GM12864 (cell line): ENCODE measurements around the gene GMDS.

ENCODE experiments used
- DNase-seq: peaks from one replicate; pipeline ENCODE4 v3.0.0-alpha.2; 2011; ENCODE audit warnings: low read depth
- H3K4me3 ChIP-seq: 2 replicates; pipeline ENCODE4 v1.5.1; 2011; ENCODE audit warnings: mild to moderate bottlenecking, low read depth, low read length, control low read depth
- CTCF ChIP-seq: IDR thresholded peaks from 2 replicates; pipeline ENCODE4 v1.5.1; 2011; ENCODE audit warnings: low read depth, mild to moderate bottlenecking, moderate library complexity, low read length, control low read depth, inconsistent platforms; ENCODE audit errors: missing control alignments

Gene GMDS

GRCh38 chr6:2038092-2038491 is 207.3 kb downstream of the GMDS start:
- DNase-seq, result no peak
- H3K4me3 ChIP-seq, result no peak overlapping the region
- TF ChIP-seq CTCF, result no peak

GRCh38 chr6:2037237-2037926 is 208.0 kb downstream of the GMDS start:
- DNase-seq, result no peak
- no peak overlapping the region for H3K4me3 ChIP-seq
- TF ChIP-seq CTCF, result no peak

GRCh38 chr6:2036710-2037023 is 208.7 kb downstream of the GMDS start:
- no peak overlapping the region for H3K4me3 ChIP-seq
- no peak for TF ChIP-seq CTCF
- no peak for DNase-seq

- H3K4me3 ChIP-seq, result no peak overlapping the region
- TF ChIP-seq CTCF, result no peak
- DNase-seq, result no peak
Observed at GRCh38 chr6:2035826-2036709, 209.3 kb downstream of the GMDS start.

- DNase-seq, result no peak
- TF ChIP-seq CTCF, result no peak
- no peak overlapping the region for H3K4me3 ChIP-seq
Observed at GRCh38 chr6:2035046-2035445, 210.4 kb downstream of the GMDS start.

GRCh38 chr6:2034256-2034655 is 211.1 kb downstream of the GMDS start:
- TF ChIP-seq CTCF, result no peak
- DNase-seq, result no peak
- H3K4me3 ChIP-seq, result no peak overlapping the region
